Effector CD8-positive, alpha-beta T cell (primary cell): Measurements from ENCODE around the gene MC1R.
"Not testable (repeated sequence)": the region's sequence is repeated elsewhere in the genome, so short reads cannot be mapped to it uniquely, and the experiment has no call there.

Source experiments
- DNase-seq: peaks from one replicate; lab custom pipeline; 2025; lab: John Stamatoyannopoulos, UW

Gene MC1R

DNA sequence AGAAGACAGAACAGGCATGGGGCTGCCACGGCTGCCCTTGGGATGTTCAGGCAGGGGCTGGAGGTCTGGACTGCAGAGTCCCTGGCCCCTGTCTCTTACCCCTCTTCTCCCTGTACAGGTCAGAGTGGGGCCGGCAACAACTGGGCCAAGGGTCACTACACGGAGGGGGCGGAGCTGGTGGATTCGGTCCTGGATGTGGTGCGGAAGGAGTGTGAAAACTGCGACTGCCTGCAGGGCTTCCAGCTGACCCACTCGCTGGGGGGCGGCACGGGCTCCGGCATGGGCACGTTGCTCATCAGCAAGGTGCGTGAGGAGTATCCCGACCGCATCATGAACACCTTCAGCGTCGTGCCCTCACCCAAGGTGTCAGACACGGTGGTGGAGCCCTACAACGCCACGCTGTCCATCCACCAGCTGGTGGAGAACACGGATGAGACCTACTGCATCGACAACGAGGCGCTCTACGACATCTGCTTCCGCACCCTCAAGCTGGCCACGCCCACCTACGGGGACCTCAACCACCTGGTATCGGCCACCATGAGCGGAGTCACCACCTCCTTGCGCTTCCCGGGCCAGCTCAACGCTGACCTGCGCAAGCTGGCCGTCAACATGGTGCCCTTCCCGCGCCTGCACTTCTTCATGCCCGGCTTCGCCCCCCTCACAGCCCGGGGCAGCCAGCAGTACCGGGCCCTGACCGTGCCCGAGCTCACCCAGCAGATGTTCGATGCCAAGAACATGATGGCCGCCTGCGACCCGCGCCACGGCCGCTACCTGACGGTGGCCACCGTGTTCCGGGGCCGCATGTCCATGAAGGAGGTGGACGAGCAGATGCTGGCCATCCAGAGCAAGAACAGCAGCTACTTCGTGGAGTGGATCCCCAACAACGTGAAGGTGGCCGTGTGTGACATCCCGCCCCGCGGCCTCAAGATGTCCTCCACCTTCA is 16.2 kb downstream of the MC1R start:
- no peak for DNase-seq

DNA sequence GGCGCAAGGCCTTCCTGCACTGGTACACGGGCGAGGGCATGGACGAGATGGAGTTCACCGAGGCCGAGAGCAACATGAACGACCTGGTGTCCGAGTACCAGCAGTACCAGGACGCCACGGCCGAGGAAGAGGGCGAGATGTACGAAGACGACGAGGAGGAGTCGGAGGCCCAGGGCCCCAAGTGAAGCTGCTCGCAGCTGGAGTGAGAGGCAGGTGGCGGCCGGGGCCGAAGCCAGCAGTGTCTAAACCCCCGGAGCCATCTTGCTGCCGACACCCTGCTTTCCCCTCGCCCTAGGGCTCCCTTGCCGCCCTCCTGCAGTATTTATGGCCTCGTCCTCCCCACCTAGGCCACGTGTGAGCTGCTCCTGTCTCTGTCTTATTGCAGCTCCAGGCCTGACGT is 17.0 kb downstream of the MC1R start:
- not testable (repeated sequence) for DNase-seq

- DNase-seq: no peak
Measured at GRCh38 chr16:89936034-89936433, 17.4 kb downstream of the MC1R start.

DNA sequence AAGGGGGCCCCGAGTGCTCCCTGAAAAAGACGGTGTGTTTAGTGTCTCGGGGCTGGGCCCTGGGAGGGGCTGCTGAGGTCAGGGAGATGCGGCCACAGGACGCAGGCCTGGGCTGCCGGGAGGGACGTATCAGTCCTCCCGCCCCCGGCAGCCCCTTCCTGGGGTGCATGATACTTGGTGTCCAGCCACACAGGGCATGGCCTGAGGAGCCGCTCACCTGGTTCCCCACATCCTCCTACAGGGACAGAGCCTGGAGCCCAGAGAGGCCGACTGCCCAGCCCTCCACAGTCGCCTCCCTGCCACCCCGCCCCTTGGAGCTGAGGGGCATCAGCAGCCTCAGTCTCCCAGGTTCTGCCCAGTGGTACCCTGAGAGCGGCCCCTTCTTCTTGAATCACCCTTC is 17.8 kb downstream of the MC1R start:
- DNase-seq: no peak

DNA sequence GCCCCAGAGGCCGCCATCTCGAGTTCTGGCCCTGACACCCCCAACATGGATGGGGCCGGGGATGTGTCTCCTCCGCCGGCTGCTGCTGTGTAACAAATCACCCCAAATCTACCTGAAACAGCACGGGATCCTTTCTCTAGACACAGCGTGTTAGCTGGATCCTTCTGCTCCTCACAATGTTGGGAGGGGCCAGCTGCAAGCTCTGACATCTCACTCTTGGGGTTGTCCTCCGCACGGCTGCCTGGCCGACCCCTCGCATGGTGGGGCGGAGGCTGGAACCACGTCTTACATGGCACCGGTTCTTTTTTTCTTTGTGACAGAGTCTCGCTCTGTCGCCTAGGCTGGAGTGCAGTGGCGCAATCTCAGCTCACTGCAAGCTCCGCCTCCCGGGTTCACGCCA is 18.3 kb downstream of the MC1R start:
- DNase-seq: no peak

- DNase-seq: no peak
Measured at GRCh38 chr16:89938175-89938885, 19.7 kb downstream of the MC1R start.

- DNase-seq: no peak
Measured at GRCh38 chr16:89944773-89945172, 26.1 kb downstream of the MC1R start.

DNA sequence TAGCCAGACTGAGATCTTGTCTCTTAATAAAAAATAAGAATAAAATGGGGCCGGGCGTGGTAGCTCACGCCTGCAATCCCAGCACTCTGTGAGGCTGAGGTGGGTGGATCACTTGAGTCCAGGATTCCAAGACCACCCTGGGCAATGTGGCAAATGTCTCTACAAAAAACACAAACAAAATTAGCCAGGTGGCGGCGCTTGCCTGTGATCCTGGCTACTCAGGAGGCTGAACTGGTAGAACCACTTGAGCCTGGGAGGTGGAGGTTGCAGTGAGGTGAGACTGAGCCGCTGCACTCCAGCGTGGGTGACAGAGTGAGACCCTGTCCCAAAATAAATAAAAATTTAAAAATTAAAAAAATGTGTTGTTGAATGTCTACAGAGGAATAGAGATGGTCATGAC is 27.0 kb downstream of the MC1R start:
- DNase-seq: no peak

GRCh38 chr16:89946515-89946914 is 27.9 kb downstream of the MC1R start:
- no peak for DNase-seq

GRCh38 chr16:89949121-89949742 is 30.6 kb downstream of the MC1R start:
- DNase-seq: no peak

- DNase-seq: no peak
Measured at GRCh38 chr16:89949756-89950155, 31.1 kb downstream of the MC1R start.

- no peak for DNase-seq
Measured at GRCh38 chr16:89951509-89951908, 32.8 kb downstream of the MC1R start.

DNA sequence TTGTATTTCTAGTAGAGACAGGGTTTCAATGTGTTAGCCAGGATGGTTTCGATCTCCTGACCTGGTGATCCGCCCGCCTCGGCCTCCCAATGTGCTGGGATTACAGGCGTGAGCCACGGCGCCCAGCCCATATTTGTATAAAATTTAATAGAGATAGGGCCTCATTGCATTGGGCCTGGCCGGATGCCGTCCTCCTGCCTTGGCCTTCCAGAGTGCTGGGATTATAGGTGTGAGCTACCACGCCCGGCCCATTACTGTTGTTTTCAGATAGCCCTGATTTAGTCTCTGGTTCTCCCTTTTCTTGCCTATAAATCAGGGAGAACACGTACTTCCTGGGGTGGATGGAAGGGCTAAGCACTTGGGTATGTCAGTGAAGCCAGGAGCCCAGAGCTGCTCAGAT is 33.4 kb downstream of the MC1R start:
- no peak for DNase-seq

GRCh38 chr16:89952551-89952950 is 33.9 kb downstream of the MC1R start:
- DNase-seq: no peak

DNA sequence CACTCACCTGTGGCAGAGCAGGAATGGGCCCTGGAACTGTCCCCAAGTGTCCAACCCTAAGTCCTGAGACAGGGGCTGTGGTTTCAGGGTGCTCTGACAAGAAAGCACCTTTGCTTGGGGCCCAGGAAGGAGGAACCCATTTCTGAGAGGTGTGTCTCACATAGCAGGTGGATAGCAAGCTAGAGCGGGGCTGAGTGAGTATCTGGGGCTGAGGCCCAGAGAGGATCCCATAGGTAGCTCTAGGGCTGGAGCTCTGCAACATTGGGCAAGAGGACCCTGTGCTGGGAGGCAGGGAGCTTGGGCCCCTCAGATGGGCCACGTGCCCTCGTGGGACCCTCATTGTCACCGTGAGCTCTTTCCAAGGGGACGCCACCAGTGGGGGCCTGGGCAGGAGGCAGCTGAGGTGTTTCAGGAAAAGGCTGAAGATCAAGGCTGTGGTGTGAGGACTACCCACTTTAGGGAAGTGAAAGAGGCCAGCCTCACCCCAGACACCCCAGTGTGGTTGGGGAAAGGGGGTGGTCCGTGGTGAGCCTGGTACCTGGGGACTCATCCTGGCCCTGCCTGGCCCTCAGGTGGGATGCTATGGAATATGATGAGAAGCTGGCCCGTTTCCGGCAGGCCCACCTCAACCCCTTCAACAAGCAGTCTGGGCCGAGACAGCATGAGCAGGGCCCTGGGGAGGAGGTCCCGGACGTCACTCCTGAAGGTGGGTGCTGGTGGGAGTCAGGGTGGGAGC is 35.2 kb downstream of the MC1R start:
- DNase-seq: no peak

- DNase-seq: no peak
Measured at GRCh38 chr16:89954462-89954861, 35.8 kb downstream of the MC1R start.

DNA sequence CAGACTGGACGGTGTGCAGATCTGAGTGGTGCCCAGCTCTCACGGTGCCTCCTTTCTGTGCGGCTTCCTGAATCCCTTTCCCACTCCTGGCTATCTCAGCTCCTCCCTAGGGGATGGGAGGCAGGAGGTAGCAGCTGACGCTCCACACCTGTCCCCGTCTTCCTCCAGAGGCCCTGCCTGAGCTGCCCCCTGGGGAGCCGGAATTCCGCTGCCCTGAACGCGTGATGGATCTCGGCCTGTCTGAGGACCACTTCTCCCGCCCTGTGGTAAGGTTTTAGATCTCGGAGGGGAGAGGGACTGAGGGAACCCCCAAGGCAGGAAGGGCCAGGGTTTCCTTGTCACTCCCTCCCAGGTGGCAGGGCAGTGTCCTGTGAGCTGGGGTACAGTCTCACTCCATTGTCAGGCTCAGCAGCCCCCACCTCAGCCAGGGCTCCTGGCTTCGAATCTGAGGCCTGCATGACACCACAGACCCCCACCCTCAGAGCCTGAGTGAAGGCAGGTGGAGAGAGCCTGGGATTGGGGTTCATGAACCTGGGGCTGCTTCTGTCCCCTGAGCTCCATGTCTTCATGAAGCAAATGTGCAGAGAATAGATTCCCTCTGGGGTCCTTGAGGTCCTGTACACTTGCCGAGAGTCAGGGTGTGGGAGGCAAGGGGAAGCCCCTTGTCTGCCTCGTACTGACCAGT is 36.5 kb downstream of the MC1R start:
- no peak for DNase-seq

GRCh38 chr16:89956505-89957215 is 38.0 kb downstream of the MC1R start:
- no peak for DNase-seq

GRCh38 chr16:89957216-89957785 is 38.6 kb downstream of the MC1R start:
- no peak for DNase-seq

- DNase-seq: no peak
Measured at GRCh38 chr16:89958068-89958467, 39.4 kb downstream of the MC1R start.
